ENCODE results near the gene TMEFF2.

Gene TMEFF2

DNA sequence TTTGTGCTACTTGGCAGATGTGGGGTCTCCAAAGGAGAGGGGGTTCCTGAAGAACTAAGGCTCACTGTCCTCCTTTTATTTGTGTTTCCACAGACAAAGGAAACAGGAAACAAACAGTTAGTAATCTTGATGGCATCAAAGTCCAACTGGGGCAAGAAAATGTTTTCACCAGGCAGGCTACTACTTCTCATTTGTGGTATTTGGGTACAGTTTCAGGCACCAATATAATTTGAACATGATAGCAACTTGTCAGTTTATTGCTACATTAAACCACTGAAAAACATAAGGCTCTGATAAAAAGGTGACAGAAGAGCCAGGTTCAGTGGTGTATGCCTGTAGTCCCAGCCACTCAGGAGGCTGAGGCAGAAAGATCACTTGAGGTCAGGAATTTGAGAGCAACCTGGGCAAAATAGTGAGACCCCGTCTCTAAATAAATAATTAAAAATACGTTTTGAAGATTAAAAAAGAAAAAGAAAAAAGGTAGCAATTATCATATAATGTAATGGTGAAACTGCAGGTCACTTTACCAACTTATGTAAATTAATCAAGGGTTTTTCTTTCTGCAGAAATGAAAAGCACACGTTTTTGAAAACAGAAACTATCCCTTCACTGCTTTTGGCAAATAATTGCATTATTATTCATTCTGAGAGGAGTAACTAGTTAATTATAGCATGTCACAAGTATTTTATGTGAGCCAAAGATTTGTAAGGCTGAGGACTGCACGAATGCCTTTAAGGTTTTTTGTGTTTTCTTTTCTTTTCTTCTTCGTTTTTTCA lies 190.4 kb downstream of the TMEFF2 start:
- TF ChIP-seq POLR2AphosphoS5 (IDR thresholded peaks at IDR 0.05; ENCODE audit: low read depth, low read length) (no peak), SIN3A (IDR thresholded peaks at IDR 0.05; ENCODE audit: borderline replicate concordance, insufficient read depth, low read length) (no peak), TAF1 (IDR thresholded peaks at IDR 0.05; ENCODE audit: borderline replicate concordance, insufficient read depth, low read length) (no peak), REST (IDR thresholded peaks at IDR 0.05; ENCODE audit: insufficient read depth in 1 of 2, low read depth in 2 of 2, low read length in 2 of 2) (no peak), FOXP2 (optimal IDR thresholded peaks at IDR 0.05; ENCODE audit: borderline replicate concordance, extremely low read depth, extremely low read length, insufficient read depth) (no peak)

- TF ChIP-seq FOXP2 (optimal IDR thresholded peaks at IDR 0.05; ENCODE audit: borderline replicate concordance, extremely low read depth, extremely low read length, insufficient read depth): no peak
- TF ChIP-seq SIN3A (IDR thresholded peaks at IDR 0.05; ENCODE audit: borderline replicate concordance, insufficient read depth, low read length): no peak
- no peak for TF ChIP-seq REST (IDR thresholded peaks at IDR 0.05; ENCODE audit: insufficient read depth in 1 of 2, low read depth in 2 of 2, low read length in 2 of 2)
- no peak for TF ChIP-seq TAF1 (IDR thresholded peaks at IDR 0.05; ENCODE audit: borderline replicate concordance, insufficient read depth, low read length)
- TF ChIP-seq POLR2AphosphoS5 (IDR thresholded peaks at IDR 0.05; ENCODE audit: low read depth, low read length): no peak
Measured at GRCh38 chr2:192002418-192002817, 192.3 kb downstream of the TMEFF2 start.

- TF ChIP-seq POLR2AphosphoS5 (IDR thresholded peaks at IDR 0.05; ENCODE audit: low read depth, low read length): no peak
- no peak for TF ChIP-seq REST (IDR thresholded peaks at IDR 0.05; ENCODE audit: insufficient read depth in 1 of 2, low read depth in 2 of 2, low read length in 2 of 2)
- no peak for TF ChIP-seq TAF1 (IDR thresholded peaks at IDR 0.05; ENCODE audit: borderline replicate concordance, insufficient read depth, low read length)
- no peak for TF ChIP-seq FOXP2 (optimal IDR thresholded peaks at IDR 0.05; ENCODE audit: borderline replicate concordance, extremely low read depth, extremely low read length, insufficient read depth)
- no peak for TF ChIP-seq SIN3A (IDR thresholded peaks at IDR 0.05; ENCODE audit: borderline replicate concordance, insufficient read depth, low read length)
Measured at GRCh38 chr2:192000196-192000980, 194.3 kb downstream of the TMEFF2 start.

- TF ChIP-seq SIN3A (IDR thresholded peaks at IDR 0.05; ENCODE audit: borderline replicate concordance, insufficient read depth, low read length): no peak
- TF ChIP-seq POLR2AphosphoS5 (IDR thresholded peaks at IDR 0.05; ENCODE audit: low read depth, low read length): no peak
- no peak for TF ChIP-seq REST (IDR thresholded peaks at IDR 0.05; ENCODE audit: insufficient read depth in 1 of 2, low read depth in 2 of 2, low read length in 2 of 2)
- no peak for TF ChIP-seq TAF1 (IDR thresholded peaks at IDR 0.05; ENCODE audit: borderline replicate concordance, insufficient read depth, low read length)
- no peak for TF ChIP-seq FOXP2 (optimal IDR thresholded peaks at IDR 0.05; ENCODE audit: borderline replicate concordance, extremely low read depth, extremely low read length, insufficient read depth)
Measured at GRCh38 chr2:191999101-191999841, 195.5 kb downstream of the TMEFF2 start.

Data from PFSK-1 (cell line).